HG02870 (cell line): ENCODE data around the gene RUBCN.
"Not testable (repeated sequence)": the region's sequence is repeated elsewhere in the genome, so short reads cannot be mapped to it uniquely, and the experiment has no call there.

ENCODE experiments used
- ATAC-seq: cut with Tn5 transposase; IDR thresholded peaks from one replicate; pipeline ENCODE4 v1.9.1; 2021; ENCODE audit warnings: mild to moderate bottlenecking, moderate library complexity; ENCODE audit not compliant: unreplicated experiment

The RUBCN gene

GRCh38 chr3:197659144-197659543, 77.6 kb downstream of the RUBCN start:
- peak; percentile 82 for ATAC-seq

- ATAC-seq = peak; percentile 1
These were observed 78.0 kb downstream of the RUBCN start for GRCh38 chr3:197658706-197659105.

GRCh38 chr3:197657541-197658292, 79.0 kb downstream of the RUBCN start:
- not testable (repeated sequence) for ATAC-seq

GRCh38 chr3:197656960-197657359, 79.7 kb downstream of the RUBCN start:
- not testable (repeated sequence) for ATAC-seq

- ATAC-seq = not testable (repeated sequence)
These were observed 80.6 kb downstream of the RUBCN start for GRCh38 chr3:197656129-197656528.

GRCh38 chr3:197654998-197655330, 81.7 kb downstream of the RUBCN start:
- peak; percentile 23 for ATAC-seq

GRCh38 chr3:197654090-197654997, 82.4 kb downstream of the RUBCN start:
- ATAC-seq = peak; percentile 67

GRCh38 chr3:197652860-197653259, 83.8 kb downstream of the RUBCN start:
- ATAC-seq = not testable (repeated sequence)

- not testable (repeated sequence) for ATAC-seq
These were observed 89.1 kb downstream of the RUBCN start for GRCh38 chr3:197647649-197648048.

- ATAC-seq = not testable (repeated sequence)
These were observed 89.5 kb downstream of the RUBCN start for GRCh38 chr3:197647191-197647590.

- ATAC-seq = not testable (repeated sequence)
These were observed 90.4 kb downstream of the RUBCN start for GRCh38 chr3:197646294-197646693.

GRCh38 chr3:197637556-197637955, 99.1 kb downstream of the RUBCN start:
- not testable (repeated sequence) for ATAC-seq

GRCh38 chr3:197631989-197632388, 104.7 kb downstream of the RUBCN start:
- ATAC-seq = not testable (repeated sequence)

- ATAC-seq = not testable (repeated sequence)
These were observed 105.9 kb downstream of the RUBCN start for GRCh38 chr3:197630766-197631165.

GRCh38 chr3:197629286-197629685, 107.4 kb downstream of the RUBCN start:
- ATAC-seq = not testable (repeated sequence)

GRCh38 chr3:197627772-197628523, 108.8 kb downstream of the RUBCN start:
- ATAC-seq = peak; percentile 72

GRCh38 chr3:197627158-197627771, 109.4 kb downstream of the RUBCN start:
- ATAC-seq = peak; percentile 34

GRCh38 chr3:197626404-197627157, 110.1 kb downstream of the RUBCN start:
- peak; percentile 16 for ATAC-seq

GRCh38 chr3:197621478-197621877, 115.2 kb downstream of the RUBCN start:
- not testable (repeated sequence) for ATAC-seq
